Activated CD4-positive, CD25-positive, alpha-beta regulatory T cell treated with anti-CD3 and anti-CD28 coated beads, Interleukin-2, amount 50 U/mL, for 24 hours (primary cell): Measurements from ENCODE around the gene ACTN4.

ENCODE experiments used
- ATAC-seq, 2 donors: fragments of 150-1000 bp; cut with Tn5 transposase; one replicate each; pipeline ENCODE4 v1.10.0; 2021; ENCODE audit warnings: mild to moderate bottlenecking in 1 of 2, moderate library complexity in 1 of 2

Gene ACTN4

DNA sequence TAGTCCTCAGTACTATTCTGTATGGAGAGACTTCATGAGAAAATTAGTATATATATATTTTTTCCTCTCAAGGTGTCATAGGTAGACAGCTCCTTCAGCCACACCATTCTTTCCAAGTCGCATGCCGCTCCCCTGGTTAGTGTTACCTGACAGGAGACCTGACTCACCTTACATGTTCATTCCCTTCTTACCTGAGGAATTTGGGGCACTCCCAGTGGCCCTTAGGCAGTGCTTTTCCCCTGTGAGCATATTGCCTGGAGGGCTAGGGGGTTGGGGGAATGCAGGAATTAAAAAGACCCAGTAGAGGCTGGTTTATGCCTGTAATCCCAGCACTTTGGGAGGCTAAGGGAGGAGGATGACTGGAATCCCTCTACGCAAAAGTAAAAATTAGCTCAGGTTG is 9.0 kb upstream of the ACTN4 start:
- no peak for ATAC-seq

DNA sequence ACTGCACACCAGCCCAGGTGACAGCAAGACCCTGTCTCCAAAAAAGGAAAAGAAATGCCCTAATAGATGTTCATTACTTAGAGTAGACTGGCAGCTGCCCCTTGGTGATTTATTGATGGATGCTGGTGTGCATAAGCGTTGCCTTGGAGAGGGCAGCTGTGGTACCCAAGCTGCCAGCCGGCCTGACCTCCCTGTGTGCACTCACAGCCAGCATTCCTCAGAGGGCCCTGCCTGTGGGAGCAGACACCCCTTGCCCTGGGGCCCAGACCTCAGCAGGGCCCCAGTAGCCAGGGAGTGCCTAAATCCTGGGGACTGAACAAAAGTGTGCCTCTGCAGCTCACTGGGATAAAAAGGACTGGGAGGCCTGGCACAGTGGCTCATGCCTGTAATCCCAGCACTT is 7.8 kb upstream of the ACTN4 start:
- ATAC-seq = no peak

DNA sequence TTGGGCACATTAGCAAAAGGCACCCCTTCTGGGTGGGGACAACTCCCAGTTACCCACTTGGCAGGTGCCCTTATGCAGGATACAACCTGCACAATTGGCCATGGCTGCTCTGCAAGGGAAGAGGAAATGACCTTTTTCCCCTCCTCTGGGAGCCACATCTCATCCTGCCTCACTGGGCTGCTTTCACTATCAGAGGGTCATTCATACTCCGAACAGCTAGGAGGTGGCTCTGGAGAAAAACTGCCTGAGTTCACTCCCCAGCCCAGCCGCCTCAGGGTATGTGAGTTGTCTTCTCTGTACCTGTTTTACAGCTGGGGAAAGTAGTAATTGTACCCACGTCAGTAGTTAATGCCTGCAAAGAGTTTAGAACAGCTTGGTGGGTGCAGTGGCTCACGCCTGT is 7.1 kb upstream of the ACTN4 start:
- ATAC-seq = no peak

DNA sequence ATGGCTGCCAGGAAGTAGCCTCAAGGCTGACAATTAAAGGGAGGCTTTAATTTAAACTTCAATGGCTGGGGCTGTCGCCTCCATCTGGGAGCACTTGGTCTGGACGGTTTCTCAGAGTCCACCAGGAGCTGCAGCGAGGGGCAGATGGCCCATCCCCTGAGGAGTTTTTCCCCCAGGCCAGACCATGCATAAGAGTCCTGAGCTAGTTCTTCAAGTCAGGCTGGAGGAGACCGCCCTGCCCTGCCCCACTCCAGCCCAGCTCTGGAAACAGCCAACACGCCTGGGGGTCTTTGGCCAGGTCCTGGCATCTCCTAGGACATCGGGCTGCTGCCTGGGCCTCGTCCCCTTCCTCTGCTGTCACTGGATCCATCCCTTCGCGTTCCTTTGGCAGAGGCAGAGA is 5.3 kb upstream of the ACTN4 start:
- no peak for ATAC-seq

DNA sequence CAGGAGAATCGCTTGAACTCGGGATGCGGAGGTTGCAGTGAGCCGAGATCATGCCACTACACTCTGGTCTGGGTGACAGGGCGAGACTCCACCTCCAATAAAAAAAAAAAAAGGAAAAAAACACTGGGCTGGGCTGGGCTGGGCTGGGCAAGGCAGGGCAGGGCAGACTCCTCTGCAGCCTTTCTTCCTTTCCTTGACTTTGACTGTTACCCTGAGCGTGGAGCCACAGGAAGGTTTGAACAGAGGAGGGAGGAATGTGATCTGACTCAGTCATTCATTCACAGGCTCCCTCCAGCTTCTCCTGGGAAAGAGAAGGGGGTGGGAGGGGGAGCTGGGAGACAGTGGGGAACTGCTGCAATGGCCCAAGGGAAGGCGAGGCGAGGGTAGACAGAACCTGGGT is 2.7 kb upstream of the ACTN4 start:
- no peak for ATAC-seq

DNA sequence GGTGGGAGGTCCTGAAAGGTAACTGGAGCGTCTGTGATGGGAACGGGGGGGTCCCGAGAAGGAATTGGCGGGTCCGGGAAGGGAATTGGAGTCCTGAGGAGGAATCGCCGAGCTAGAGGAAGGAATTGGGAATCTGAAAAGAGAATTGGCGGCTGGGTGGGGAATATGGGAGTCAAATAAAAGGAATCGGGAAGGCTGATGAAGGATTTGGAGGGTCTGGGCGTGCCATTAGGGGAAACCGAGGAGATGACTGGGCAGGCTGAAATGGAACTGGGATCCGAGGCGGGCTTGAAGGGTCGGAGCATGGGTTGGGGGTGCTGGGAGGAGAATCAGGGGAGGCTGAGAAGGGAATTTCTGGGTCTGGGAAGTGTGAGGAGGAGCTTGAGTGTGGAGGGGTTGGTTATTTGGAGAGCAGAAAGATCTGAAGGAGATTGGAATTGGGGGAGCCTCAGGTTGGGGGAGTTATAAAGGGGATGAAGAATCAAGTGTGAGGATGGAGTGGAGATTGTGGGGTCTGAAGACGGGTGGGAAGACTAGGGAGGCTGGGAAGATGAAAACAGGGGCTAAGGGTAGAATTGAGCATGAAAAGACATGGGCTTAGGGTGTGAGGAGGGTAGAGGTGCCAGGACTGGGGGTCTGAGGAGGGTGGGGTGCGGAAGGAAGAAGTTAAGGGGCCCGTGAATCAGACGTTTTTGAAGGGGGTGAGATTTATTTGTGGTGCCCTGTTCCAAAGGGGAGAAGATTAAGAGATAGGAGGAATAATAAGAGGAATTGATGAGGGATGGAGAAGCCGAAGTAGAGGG is 718 bp downstream of the ACTN4 start:
- no peak for ATAC-seq

DNA sequence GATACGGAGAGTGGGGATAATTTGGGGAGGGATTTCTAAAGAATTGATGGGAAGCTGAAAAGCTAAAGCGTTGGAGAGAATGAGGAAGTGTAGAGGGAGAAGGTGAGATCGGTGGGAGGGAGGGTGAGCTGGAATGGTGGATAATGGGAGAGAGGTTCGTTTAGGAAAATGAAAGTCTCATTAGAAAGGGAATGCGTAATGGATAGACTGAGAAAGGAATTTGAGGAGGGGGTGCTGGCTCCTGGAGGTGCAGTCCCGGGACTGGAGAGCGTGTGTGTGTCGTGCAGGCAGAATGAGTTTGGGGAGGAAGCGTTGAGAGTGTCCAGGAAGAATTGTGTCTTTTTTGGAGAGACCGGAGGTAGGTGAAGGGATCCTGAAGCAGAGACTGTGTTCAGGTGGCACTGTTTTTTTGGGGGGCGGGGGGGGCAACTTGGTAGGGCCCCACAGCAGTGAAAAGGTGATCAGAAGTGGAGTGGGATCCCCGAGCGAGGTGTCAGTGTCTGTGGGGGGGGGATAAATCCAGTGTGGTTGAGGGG is 1.4 kb downstream of the ACTN4 start:
- no peak for ATAC-seq

DNA sequence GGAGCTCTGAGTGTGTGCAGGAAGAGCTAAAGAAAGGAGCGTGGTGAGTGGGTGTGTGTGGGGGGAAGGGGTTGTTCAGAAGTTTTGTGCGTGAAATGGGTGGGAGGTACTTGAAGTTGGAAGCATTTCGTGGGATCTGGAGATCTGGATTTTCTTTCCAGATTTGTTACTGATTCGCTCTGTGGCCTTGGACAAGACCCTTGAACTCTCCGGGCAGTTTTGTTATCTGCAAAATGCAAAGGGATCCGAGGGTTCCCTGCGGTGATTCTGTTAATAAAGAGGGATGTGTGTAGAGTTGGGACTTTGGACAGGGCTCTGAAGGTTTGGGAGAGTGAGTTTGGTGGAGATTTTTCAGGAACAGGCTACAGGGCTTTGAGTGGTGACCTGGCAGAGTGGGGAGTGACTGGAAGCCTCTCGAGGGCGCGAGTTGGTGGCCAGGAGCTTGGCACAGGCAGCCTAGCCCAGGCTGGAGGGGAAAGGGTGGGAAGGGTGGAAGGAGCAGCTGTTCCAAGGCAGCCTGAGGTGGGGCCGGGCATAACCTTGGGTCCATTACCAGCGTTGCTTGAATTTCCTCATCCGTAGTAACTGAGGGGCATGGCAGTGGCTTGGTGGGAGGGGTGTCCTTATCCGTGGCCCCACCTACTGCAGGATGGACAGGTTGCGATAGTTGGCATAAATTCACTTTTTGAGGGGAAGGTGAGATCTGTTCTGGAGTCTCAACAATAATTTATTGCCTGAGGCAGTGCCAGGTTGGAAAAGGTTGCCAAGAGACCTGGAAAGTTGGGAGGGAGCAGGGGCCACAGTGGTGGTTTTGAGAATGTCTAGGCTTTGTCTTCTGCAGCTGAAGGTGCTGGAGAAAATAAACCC is 2.1 kb downstream of the ACTN4 start:
- no peak for ATAC-seq

DNA sequence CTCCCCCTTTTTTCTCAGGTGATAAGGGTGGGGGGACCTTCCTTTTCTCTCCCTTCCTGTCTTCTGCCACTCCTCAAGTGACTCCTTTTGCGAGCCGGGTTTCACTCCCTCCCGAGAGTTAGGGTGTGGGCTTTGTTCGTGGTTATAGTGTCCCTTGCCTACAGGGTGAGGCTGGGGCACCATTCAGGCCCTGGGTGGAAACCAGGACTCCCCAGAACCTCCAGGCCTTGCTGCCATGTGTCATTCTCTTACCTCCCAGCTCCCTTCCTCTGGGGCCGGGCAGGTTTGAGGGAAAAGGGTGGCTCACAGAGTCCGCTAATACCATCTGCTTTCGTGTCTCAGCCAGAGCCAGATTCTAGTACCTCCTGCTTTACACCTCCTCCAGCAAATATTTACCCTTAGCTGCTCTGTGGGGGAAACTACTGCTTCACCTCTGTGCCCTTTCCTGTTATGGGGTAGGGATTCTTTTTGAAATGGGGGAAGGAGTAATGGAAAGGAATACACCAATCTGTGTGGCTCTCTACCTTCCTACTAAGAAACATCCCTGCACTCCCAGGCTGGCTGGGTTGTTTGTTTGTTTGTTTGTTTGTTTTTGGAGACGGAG is 2.8 kb downstream of the ACTN4 start:
- ATAC-seq = no peak

DNA sequence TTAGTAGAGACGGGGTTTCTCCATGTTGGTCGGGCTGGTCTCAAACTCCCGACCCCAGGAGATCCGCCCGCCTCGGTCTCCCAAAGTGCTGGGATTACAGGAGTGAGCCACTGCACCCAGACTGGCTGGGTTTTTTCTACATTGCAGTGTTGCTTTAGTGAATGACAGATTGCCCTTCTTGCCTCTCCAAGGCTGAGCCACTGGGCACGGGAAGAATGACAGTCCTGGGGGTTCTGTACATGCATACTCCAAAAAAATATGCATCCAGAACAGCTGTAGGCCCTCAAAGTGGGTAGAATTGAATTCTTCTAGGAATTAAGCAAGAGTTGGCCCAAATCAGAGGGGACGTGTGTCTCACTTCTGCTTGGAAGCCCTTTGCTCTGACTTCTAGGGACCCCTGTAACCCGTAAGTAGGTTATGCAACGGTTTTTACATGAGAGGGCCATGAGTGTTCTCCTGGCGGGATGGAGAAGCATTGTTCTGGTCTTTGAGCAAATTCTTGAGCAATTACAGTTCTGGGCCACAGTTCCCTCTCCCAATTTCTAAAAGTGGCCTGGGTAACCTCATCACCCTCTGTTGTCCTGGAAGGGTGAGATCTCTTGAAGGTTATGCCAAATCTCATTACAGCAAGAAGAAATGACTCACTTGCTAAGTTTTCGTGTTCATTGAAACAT is 3.6 kb downstream of the ACTN4 start:
- ATAC-seq = no peak

DNA sequence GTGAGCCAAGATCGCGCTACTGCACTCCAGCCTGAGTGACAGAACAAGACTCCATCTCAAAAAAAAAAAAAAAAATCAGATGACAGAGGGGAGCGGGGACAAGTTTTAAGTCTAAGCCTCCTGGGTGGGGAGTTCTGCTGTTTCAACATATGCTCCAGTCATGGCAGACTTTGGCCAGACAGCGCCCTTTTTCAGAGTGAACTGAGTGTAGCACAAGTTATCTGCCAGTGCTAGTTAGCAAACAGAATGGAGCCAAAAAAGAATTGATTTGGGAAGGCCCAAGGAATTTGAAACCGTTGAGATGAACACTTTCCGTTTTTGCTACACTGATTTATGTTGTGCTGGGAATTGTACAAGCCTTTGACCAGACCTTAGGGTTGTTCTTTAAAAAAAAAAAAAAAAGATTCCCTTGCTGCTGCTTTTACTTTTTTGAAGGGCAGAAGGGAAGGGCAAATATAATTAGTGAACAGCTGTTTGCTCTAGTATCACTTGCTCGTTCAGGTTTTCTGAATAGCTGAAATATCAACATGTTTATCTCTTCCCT is 5.7 kb downstream of the ACTN4 start:
- no peak for ATAC-seq

DNA sequence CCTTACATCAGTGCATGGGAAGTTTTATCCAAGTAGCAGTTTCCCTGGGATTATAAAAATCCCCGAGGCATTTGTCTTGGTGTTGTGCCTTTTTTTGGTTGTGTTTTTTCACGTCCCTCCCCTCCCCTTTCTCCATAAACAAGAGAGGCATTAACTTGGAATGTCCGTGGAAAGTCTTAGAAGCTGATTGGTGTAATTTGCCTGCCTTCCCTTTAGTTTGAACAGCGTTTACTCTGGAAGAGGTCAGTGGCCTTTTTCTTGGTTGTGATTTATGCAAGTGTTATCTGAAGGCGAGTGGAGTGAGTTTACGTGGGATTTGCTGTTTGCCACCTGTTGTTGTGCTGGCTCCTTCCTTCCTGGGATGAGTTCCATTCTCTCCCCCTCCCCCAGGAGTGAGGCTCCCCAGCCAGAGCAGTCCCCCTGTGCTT is 7.2 kb downstream of the ACTN4 start:
- no peak for ATAC-seq

DNA sequence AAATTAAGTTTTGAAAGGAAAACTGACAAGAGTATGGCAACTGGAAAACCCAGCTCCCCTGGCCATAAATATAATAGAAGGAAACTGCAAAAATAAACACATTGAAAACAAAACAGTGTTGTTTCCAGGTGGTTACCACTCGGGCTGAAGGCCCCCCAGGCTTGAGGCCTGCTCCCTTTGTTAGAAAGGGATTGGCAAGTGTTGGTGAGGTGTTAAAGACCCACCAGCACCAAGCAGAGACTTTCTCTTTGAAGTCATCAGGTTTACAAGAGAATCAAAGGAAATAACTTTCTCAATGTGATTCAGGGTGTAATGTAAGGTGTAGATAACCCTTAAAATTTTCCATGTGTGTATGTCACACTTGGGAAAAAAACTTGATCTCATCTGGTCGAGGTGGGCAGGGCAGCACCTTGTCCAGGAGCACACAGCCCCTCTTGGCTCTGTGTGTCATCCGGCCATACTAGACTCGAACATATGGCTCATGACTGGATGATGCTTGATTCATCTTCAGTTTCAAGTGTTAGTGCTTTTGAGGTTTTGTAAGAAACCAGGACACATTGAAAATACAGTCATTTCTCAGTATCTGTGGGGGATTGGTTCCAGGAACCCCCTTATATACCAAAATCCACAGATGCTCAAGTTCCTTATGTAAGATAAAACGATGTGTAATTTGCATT is 7.8 kb downstream of the ACTN4 start:
- ATAC-seq = peak; percentile 79 to 83

DNA sequence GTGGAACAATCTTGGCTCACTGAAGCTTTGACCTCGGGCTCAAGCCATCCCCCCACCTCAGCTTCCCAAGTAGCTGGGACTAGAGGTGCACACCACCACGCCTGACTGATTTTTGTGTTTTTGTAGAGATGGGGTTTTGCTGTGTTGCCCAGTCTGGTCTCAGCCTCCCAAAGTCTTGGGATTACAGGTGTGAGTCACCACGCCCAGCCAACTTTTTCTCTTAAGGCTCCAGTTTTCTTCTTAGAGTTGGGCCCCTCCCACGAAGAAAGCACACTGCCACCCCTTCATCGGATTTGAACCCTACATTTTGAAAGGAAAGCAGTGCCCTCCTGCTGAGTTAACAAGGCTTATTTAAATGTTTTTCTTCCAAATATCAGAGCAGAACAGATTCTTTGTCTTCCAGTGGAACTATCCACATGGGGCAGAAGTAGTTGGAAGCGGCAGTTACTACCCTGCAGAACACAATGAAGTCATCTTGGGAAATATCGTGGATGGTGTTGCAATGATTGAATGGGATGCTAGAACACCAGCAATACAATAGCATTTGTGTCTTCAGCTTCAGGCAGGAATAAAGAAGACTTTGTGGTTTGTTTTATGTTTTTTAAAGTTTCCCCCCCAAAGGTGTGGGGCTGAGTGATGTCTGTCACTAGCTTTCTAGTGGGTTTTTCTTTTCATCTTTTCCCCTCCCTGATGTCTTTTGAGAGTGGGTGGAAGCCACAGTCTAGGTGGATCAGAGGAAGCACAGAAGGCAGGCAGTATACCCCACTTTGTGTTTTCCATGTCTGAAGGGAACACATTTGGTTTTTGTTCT is 8.9 kb downstream of the ACTN4 start:
- ATAC-seq = peak; percentile 22 to 29

DNA sequence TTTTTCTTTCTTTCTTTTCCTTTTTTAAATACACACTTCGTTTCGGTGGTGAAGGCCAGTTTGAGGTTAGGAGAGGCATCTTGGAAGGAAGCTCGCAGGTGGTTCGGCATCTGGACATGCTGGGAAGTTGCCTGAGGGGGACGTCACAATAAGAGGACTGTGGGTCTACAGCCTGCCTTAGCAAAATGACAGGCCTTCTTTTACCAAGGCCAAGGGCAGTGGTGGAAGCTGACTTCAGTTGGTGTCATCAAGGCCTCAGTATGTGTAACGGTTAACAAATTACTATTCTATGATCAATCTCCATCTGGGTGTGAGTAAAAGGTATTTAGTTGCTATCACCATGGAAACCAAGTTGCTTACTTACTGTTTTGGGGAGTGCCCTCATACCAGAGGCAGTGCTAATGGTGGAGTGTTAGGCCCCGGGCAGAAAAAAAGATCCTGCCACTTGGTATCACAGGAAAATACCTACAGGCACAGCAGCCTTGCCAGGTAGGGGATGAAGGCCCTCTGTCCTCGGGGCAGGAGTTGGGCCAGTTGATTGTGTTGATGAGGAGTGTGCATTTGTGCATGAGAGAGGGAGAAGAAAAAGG is 10.3 kb downstream of the ACTN4 start:
- peak; percentile 63 to 67 for ATAC-seq

DNA sequence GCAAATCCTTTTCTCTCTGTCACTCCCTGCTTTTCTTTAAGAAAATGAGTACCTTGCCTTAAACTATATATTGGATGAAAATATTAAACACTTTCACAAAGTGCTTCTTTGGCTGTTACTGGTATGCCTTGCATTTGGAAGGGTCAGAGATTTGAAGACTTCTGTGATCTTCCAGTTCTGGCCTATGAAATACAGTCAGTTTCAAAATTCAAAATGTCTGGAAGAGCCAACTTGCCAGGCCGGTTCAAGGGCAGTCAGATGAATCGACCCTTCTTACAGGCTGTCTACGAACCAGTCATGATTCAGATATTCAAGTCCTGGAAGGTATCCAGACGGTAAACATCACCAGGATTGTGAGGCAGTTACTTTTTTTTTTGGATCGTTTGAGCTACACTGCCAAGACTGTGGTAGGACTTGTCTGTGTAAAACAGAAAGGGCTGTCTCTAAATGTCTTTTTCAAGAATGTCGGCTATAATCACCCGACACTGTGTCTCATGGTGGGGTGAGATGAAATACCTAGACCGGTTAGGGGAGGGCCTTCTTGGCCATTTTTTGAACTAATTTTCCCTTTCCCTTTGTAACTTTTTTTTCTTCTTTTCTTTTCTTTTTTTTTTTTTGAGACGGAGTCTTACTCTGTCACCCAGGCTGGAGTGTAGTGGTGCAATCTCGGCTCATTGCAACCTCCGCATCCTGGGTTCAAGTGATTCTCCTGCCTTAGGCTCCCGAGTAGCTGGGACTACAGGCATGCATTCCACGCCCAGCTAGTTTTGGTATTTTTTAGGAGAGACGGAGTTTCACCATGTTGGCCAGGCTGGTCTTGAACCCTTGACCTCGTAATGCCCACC is 11.2 kb downstream of the ACTN4 start:
- no peak for ATAC-seq

DNA sequence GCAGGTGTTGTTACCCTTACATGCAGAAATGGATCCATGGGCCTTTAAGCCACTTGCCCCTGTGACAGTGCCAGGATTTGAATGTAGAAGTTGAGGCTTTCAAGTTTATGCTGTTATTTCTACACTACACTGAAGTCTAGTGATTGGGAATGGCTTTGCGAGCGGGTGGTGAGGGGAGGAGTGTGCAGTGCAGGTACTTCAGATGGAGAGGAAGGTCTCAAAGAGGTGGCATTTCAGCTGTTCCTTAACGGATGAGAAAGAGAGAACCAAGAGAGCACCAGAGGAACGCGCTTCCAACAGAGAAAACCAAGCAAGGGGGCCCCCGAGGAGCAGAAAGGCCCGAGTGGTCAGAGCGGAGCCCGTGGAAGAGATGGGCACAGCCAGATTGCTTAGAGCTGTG is 13.3 kb downstream of the ACTN4 start:
- no peak for ATAC-seq

DNA sequence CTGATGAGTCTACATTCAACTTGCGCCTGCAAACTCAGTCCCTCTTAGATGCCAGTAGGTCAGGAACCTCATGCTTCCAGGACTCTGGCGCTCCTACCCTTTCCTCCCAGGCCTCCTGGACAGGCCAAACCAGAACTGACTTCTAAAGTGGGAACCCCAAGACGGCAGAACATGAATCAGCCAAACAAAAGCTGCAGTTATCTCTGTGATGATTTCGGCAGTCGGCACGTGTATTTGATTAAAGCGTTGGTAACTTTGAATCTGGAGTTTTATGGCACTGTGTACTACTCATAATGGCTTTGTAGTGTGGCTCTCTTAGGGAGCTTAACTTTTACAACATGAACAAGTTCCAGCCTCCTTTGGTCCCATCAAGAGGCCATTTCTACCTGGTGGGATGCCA is 13.7 kb downstream of the ACTN4 start:
- ATAC-seq = no peak

DNA sequence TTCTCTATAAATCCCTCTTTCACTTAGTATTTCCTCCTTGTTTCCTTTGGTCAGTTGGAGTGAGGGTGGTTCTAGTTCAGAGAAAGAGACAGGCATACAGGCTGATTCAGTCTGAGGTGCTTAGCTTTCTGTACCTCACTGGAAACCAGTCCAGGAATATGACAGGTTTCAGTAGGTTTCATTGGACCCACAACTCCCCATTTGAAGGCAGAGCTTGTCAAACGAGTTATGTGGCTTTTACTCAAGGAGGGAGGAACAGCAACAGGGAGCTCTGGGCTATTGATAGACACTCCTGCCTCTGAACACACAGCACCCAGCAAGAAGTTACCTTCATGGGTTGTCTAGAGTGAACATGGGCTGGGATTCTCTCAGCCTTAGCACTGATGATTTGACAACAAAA is 14.5 kb downstream of the ACTN4 start:
- no peak for ATAC-seq
